Neural progenitor cell (in vitro differentiated cells): ENCODE measurements around the gene FAM9B. TPM values are rescaled to one million over a fixed set of nuclear protein-coding genes. Genes with fewer than 3 reads are reported as not detected.

Source experiments
- DNase-seq: peaks from one replicate; pipeline ENCODE4 v3.0.0-alpha.2; 2016; ENCODE audit warnings: low spot score
- H2AFZ ChIP-seq: fragments of 200-600 bp; sonication (generic); replicated peaks from 2 replicates; pipeline ENCODE4 v1.6.1; 2016; ENCODE audit warnings: antibody characterized with exemption
- H3F3A ChIP-seq: fragments of 200-600 bp; sonication (generic); 2 replicates; pipeline ENCODE4 v1.6.1; 2016; ENCODE audit warnings: antibody characterized with exemption, low read depth
- H3K27ac ChIP-seq: fragments of 200-600 bp; sonication (generic); 2 replicates; pipeline ENCODE4 v1.5.1; 2016; ENCODE audit warnings: mild to moderate bottlenecking
- H3K27me3 ChIP-seq: fragments of 200-600 bp; sonication (generic); 2 replicates; pipeline ENCODE4 v1.6.1; 2016; ENCODE audit warnings: mild to moderate bottlenecking, moderate library complexity
- H3K36me3 ChIP-seq: fragments of 200-600 bp; sonication (generic); 2 replicates; pipeline ENCODE4 v1.5.1; 2016
- H3K4me1 ChIP-seq: fragments of 200-600 bp; sonication (generic); 2 replicates; pipeline ENCODE4 v1.6.1; 2016; ENCODE audit warnings: mixed run types
- H3K4me2 ChIP-seq: fragments of 200-600 bp; sonication (generic); 2 replicates; pipeline ENCODE4 v1.6.1; 2016
- H3K4me3 ChIP-seq: fragments of 200-600 bp; sonication (generic); 2 replicates; pipeline ENCODE4 v1.5.1; 2016
- H3K79me2 ChIP-seq: fragments of 200-600 bp; sonication (generic); 2 replicates; pipeline ENCODE4 v1.6.1; 2016; ENCODE audit warnings: low read depth
- H3K9ac ChIP-seq: fragments of 200-600 bp; sonication (generic); 2 replicates; pipeline ENCODE4 v1.6.1; 2016
- H3K9me3 ChIP-seq: fragments of 200-600 bp; sonication (generic); 2 replicates; pipeline ENCODE4 v1.5.1; 2016; ENCODE audit warnings: low read depth
- H4K20me1 ChIP-seq: fragments of 200-600 bp; sonication (generic); 2 replicates; pipeline ENCODE4 v1.6.1; 2016; ENCODE audit warnings: low read depth
- H3K27ac Mint-ChIP-seq: 3 replicates; pipeline ENCODE4 v1.8.0; 2021; ENCODE audit warnings: mixed read lengths
- H3K27me3 Mint-ChIP-seq: 2 replicates; pipeline ENCODE4 v1.8.0; 2022; ENCODE audit warnings: low read depth, mild to moderate bottlenecking, inconsistent platforms, moderate library complexity, mixed read lengths; ENCODE audit not compliant: insufficient read depth
- H3K36me3 Mint-ChIP-seq: 3 replicates; pipeline ENCODE4 v1.8.0; 2021; ENCODE audit warnings: mixed read lengths
- H3K4me1 Mint-ChIP-seq: 3 replicates; pipeline ENCODE4 v1.8.0; 2021; ENCODE audit warnings: mixed read lengths
- H3K4me3 Mint-ChIP-seq: 3 replicates; pipeline ENCODE4 v1.8.0; 2021; ENCODE audit warnings: mild to moderate bottlenecking, moderate library complexity, mixed read lengths
- H3K9me3 Mint-ChIP-seq: 3 replicates; pipeline ENCODE4 v1.8.0; 2020; ENCODE audit warnings: mixed read lengths
- EZH2 ChIP-seq: fragments of 200-600 bp; sonication (generic); IDR thresholded peaks from 2 replicates; pipeline ENCODE4 v1.6.1; 2017; ENCODE audit warnings: antibody characterized with exemption, mild to moderate bottlenecking, moderate library complexity
- EZH2phosphoT487 ChIP-seq: fragments of 200-600 bp; sonication (generic); IDR thresholded peaks from 2 replicates; pipeline ENCODE4 v1.6.1; 2017; ENCODE audit warnings: antibody characterized with exemption
- total RNA-seq: library from RNA; depleted of rRNA; stranded (reverse); fragments of >200 nt; gene quantifications from 2 replicates; pipeline ENCODE4 v1.2.3, GENCODE V29; 2015; ENCODE audit warnings: low replicate concordance
- TF ChIP-seq, protein P1 (sequence below): fragments of 200-600 bp; sonication (generic); IDR thresholded peaks from 2 replicates; pipeline ENCODE4 v1.5.1; 2017; ENCODE audit warnings: antibody characterized with exemption, mild to moderate bottlenecking

FAM9B gene
- total RNA-seq, 1 donor from 2014 or later: not detected

- Mint-ChIP-seq H3K4me3 (no peak overlapping the region), H3K27ac (no peak overlapping the region), H3K27me3 (no peaks in the 10 kb centered on the region)
Observed at GRCh38 chrX:8980756-8981155, 53.2 kb downstream of the FAM9B start.

More at GRCh38 chrX:8980756-8981155, 53.2 kb downstream of the FAM9B start:
- H3K9me3 ChIP-seq: no peaks in the 10 kb centered on the region
- H3K4me1 Mint-ChIP-seq: peaks cover 4% of the 10 kb centered on the region
- no peaks in the 10 kb centered on the region for H3K36me3 ChIP-seq
- H3K27me3 ChIP-seq: no peaks in the 10 kb centered on the region
- H3K27ac ChIP-seq: no peak overlapping the region
- H4K20me1 ChIP-seq: no peaks in the 10 kb centered on the region
- H3K4me2 ChIP-seq: no peak overlapping the region
- no peaks in the 10 kb centered on the region for H3F3A ChIP-seq
- H2AFZ ChIP-seq: no peak overlapping the region
- no peaks in the 10 kb centered on the region for H3K36me3 Mint-ChIP-seq
- no peak for DNase-seq
- no peak overlapping the region for H3K4me3 ChIP-seq
- no peaks in the 10 kb centered on the region for H3K9me3 Mint-ChIP-seq
- TF ChIP-seq, protein P1, sequence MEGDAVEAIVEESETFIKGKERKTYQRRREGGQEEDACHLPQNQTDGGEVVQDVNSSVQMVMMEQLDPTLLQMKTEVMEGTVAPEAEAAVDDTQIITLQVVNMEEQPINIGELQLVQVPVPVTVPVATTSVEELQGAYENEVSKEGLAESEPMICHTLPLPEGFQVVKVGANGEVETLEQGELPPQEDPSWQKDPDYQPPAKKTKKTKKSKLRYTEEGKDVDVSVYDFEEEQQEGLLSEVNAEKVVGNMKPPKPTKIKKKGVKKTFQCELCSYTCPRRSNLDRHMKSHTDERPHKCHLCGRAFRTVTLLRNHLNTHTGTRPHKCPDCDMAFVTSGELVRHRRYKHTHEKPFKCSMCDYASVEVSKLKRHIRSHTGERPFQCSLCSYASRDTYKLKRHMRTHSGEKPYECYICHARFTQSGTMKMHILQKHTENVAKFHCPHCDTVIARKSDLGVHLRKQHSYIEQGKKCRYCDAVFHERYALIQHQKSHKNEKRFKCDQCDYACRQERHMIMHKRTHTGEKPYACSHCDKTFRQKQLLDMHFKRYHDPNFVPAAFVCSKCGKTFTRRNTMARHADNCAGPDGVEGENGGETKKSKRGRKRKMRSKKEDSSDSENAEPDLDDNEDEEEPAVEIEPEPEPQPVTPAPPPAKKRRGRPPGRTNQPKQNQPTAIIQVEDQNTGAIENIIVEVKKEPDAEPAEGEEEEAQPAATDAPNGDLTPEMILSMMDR: no peak
- TF ChIP-seq EZH2 (no peak), EZH2phosphoT487 (no peak)
- no peaks in the 10 kb centered on the region for H3K4me1 ChIP-seq
- H3K79me2 ChIP-seq: no peaks in the 10 kb centered on the region
- no peak overlapping the region for H3K9ac ChIP-seq

Other genes with a start within 250 kb of the FAM9B start
- not detected in 2 replicates for gene FAM9A, start 232.7 kb downstream of the FAM9B start, total RNA-seq